HG03460 (cell line): ENCODE data around the gene GBA2.

ENCODE experiments used
- ATAC-seq: cut with Tn5 transposase; IDR thresholded peaks from one replicate; pipeline ENCODE4 v1.9.1; 2021; ENCODE audit not compliant: unreplicated experiment

The GBA2 gene

DNA sequence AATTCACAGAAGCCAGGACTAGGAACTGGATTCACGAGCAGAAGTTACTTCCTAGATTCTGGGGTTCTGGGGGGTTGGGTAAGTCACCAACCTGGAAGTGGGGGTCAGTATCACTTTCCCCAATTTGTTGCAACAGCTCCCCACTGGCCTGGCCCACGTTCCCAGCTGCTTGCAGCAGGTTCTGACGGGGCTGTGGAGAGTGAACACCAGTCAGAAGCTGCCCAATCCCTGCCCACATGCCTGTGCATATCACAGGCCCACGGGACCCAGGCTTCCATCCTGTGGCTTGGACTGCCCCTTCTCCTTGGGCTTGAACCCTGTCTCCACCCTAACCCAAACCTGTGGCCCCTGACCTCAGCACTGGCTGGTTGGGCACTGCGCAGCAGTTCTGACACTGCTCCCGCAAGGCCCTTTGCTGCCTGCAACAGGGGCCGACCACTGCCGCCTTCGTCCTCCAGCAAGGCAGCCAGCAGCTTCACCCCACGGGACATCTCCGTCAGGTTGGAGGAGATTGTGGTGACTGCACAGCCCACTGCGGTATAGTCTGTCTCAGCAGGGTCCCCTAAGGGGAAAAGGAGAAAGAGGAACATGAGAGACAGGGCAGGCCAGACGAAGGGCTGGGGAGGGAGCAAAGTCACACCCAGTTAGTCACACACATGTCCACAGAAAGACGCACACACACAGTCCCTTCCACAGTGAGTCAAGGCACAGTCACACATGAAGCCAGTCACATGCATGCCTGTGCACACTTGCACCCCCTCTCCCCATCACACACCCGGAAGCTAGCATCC is 30.1 kb downstream of the GBA2 start:
- no peak for ATAC-seq

DNA sequence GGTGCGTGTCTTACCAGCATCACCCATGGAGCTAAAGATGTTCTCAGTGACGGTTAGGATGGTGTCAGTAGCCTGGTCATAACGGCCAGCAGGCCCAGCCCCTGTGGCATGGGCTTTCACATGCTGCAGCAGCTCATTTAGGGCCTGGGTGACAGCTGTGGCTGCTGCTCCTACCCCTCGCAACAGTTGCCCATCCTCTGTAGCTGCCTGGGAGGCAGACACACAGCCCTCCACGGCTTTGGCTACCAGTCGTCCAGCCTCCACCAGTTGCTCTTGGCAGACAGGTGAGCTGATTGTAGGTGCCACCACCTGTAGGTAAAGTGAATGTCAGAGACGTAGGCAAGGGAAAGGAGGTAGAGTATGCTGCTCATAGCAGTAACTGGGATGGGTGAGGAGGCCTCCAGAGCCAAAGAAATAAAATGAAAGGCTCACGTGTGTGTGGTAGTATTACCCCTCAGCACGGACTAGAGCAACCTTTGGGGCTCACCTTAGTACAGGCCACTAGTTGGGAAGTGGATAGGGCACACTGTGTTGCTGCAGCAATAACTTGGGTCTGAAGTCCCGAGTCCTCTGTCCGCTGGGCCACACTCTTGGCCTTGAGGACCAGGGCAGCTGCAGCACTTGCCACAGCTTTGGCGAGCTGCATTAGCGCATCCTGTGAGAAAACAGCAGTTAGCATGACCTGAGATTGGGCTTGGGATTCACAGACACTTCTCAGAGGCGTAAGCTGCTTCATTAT is 31.7 kb downstream of the GBA2 start:
- ATAC-seq = no peak

DNA sequence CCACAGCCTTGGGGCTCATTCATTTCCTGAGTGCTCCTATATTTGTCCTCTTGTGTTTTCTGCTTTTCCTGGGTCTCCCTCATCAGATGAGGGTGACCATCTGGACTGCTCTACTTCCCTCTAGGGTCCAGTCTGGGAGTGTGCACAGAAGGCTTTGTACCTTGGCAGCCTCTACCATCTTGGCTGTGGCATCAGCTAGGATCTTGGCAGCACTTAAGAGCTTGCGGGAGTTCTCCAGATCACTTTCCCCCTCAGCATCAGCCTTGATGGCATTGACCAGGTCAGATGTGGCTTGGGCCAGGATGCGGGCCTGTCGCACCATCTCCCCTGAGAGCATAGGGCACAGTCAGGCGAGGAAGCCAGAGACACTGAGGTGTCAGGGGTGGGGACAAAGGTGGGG is 32.8 kb downstream of the GBA2 start:
- ATAC-seq = no peak

DNA sequence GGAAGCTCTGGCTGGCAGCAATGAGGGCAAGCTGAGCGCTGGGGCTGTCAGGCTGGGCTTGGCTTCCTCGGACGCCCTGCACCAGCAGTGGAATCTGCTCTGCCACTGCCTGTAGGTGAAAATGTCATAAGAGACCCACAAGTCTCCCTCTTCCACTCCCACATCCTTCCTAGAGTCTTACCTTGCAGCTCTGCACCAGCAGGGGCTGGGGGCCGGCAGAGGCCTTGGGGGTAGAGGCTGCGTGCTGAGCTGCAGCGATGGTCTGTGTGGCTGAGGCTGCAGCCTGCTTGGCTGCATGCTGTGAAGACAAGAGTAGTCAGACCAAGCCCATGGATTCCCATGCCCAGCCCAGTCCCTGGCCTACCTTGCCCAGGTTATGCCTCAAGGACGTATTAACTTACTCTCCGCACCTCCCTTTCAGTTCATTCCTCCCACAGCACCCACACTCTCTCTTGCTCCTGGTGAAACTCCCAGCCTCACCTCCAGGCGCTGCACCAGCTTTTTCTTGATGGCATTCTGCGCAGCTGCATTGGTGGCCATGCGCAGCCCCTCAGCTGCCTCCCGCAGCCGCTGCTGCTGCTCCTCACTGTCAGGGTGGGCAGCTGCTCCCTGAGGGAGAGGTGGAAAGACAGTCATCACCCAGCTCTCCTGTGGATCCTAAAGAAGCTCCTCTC is 34.3 kb downstream of the GBA2 start:
- ATAC-seq = no peak

DNA sequence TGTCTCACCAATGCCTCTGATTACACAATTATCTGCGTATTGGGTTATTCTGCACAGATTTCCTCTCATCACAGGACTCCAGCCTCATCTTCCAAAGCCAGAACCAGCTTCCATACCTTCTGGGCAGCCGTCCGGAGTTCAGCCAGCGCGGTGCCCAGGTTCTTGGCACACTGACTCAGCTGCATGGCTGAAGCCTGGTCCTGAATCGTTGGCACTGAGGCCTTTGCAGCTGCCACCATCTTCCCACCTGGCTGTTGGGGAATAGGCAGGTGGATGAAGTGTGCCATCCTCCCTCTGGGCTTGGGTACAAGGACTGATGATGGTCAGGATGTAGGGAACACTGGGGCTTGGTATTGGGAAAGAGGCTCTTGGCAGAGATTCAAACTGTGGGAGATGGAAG is 34.9 kb downstream of the GBA2 start:
- ATAC-seq = no peak

DNA sequence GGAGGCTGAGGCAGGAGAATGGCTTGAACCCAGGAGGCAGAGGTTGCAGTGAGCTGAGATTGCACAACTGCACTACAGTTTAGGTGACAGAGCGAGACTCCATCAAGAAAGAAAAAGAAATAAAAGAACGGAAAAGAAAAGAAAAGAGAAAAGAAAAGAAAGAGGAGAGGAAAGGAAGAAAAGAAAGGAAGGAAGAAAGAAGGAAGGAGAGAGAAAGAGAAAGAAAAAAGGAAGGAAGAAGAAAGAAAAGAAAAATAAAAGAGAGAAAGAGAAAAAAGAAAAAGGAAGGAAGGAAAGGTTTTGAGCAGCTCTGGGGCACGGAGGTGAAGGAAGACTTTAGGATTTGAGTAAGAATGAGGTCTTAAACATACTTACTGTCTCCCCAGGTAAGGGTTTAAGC is 35.5 kb downstream of the GBA2 start:
- no peak for ATAC-seq

DNA sequence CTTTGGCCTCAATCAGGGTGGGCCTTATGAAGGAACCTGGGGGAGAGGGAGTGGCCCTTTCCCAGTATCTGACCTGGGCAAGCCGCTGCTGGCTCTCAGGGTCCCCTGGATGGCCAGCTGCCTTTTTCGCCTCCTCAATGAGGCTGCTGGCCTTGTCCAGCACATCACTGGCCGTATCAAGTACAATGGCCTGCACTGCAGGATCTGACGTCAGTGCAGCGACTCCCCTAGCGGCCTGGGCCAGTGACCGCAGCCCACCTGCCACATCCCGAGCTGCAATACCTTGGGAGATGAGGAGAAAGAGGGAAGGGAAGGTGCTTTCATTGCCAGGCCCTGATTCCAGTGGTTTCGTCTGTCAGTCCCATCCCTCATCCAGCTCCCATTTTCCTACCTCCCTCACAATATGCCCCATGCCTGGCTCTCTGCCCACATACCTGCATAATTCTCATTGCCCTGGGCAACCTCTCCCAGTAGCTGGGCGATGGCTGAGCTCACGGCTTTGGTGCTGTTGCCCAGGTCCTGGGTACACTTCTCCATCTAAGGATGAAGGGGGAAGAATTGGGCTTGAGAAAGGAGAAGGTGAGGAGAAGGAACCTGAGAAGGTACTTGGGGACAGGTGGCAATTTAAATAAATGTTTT is 36.1 kb downstream of the GBA2 start:
- ATAC-seq = no peak

DNA sequence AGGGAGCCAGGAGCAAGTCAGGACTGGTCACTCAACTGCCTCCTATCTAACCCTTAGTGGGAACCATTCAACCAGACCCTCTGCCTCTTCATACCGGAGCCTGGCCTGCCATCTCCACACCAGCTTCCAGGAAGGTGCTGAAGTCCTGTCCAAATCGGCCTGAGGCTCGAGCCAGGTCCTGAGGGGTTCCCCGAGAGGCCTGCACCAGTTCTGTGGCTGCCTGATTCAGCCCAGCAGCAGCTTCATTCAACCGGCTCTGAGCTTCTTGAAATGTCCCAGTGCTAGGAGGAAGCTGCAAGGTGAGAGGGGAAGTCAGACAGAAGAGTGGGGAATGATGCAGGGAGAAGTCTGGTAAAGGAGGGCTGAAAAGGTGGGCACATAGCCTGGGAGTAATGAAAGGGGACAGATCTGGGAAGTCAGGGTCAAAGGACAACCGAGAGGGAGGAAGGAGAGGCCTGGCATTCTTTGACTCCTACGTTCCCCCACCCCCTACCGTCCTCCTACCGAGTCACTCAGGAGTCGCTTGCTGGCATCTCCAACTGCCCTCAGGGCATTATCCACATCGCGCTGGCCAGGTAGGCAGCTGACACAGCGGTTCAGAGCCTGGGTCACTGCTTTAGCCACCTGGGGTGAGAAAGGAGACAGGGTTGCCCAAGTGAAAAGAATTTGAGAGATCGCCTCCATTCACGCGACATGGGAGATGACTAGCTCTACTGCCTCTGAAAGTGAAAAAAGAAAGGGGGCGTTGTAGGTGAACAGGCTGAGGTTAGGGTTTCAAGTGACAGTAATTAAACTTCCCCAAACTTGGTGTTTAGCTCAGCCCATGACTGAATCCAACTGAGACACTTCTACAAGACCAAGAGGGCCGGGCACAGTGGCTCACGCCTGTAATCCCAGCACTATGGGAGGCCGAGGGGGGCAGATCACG is 37.3 kb downstream of the GBA2 start:
- peak; percentile 50 for ATAC-seq

DNA sequence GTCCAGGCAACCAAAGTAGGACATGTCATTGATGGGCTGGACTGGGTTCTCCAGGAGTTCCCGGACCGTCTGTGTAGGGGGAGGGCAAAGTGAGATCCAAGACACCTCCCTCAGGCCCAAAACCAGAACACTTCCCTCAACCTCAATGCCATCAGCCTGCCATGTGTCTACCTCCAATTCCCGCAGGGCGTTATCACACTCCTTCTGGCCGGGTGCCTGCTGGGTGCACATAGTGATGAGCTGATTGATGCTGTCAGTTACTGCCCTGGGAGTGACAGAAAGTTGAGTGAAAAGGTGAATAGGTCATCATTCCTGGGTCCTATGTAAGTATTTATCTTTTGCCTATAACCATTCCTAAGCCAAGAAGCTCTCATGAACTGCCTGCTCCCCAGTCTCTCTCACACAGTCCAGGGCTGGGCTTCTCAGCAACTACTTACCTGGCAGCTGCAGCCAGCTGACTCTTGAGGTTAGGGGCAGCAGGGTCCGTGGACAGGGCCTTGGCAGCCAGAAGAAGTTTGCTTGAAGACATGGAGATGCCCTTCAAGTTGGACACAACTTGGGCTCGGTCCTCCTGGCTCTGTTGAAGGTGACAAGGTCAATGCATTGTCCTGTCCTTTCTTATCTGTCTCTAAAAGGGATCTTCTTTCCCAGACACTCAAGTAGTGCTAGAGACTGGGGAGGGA is 38.1 kb downstream of the GBA2 start:
- ATAC-seq = no peak

DNA sequence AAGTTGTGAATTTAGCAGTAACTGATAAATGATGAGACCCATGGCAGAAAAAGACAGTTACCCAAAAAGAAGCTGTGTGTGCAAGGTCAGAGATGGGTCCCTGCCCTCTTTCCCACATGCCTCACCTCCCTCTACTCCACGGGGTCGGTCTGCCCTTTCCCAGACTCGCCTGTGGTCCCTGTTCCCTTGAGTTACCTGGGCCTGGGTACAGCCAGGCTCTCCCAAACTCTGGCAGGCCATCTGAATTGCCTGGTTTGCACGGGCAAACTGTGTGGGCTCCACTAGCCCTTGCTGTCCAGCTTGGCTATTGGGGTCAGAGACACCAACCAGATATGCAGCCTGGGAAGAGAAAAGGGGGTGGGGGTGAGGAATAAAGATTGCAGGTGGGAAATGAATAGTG is 40.9 kb downstream of the GBA2 start:
- ATAC-seq = no peak

DNA sequence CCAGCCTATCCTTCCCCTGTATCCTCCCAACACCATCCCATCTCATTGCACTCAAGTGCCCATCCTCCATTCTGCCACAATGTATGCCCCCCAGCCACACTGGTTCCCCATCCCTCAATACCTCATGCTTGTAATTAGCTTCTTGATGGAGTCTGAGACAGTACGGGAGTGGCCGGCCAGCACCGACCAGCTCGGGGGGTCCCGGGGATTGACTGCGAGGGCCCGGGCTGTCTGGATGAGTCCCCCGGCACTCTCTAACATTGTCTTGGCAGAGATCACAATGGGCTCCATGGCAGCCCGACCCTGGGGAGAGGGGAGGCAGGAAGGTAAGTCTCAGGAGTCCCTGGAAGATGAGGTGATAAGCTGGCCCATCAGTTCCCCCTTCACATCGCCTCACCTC is 42.1 kb downstream of the GBA2 start:
- no peak for ATAC-seq

DNA sequence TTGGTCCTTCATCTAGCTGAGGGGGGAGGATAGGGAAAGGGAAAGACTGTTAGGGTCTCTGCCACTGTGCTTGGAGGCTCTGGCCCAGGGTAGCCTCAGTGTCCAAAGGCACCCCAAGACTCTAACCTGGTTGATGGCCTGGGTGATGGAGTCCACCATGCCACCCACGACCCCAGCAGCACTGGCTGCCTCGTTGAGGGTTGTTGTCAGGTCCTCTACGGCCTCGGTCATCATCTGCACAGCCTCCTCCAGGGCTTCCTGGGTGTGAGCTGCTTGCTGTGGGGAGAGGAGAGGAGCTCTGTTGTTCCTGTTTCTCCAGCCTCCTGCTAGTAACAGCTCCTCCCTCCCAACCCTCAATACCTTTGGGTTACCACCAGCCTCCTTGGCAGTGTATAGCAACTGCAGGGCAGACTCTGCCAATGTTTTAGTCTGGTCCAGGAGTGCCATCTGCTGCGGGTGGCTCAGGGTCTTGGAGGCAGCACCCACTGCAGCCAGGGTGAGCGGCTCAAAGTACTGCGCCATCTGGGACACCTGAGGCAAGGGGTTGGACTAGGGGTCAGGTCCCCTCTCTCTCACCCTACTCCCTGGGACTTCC is 43.1 kb downstream of the GBA2 start:
- no peak for ATAC-seq

DNA sequence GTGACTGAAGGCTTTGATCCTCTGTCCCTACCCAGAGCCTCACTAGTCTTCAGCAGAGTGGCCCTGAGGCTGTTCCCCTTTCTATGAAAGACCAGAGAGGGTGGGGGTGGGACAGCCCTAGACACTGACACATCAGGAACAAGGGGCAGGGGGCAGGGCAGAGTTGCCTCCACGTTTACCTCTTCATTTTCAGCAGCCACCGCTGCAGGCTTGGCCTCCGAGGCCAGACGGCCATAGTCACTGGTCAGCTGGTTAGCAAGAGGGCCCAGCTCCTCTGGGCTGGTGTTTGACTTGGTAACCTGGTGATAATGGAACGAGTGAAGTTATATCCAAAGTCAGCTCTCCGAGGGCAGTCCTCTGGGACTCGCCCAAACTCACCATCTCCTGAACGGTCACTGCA is 43.7 kb downstream of the GBA2 start:
- no peak for ATAC-seq

DNA sequence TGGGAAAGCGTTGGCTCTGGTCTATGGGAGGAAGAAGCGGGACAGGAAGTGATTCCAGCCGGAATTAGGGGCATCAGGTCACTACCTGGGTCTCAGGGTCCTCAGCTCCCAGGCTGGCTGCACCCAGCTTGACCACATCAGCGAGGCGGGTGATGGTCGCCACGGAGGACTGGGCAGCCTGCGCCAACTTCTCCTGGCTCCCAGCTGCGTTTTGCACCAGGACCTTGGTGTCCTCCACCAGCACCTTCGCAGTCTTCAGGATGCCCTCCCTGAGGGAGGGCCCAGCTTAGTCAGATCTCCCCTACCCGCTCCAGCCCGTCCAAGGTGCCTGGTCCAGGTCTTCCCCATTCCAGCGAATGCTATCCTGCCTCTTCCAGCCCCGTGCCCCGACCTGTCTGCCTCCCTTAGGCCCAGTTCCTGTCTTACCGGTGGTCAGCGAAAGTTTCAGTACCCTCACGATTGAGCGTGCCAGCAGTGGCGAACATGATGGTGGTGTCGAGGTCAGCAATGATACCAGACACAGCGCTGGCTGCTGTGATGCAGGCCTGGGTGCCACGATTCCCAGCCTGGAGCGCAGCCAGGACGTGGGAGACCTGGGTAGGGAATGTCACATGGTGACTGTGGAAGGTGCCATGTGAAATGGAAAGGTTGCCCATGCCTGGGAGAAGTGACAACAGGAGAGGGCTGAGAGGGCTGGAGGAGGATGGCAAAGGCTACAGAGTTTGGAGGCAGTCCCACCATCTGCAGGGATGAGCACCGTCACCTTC is 44.9 kb downstream of the GBA2 start:
- ATAC-seq = no peak

DNA sequence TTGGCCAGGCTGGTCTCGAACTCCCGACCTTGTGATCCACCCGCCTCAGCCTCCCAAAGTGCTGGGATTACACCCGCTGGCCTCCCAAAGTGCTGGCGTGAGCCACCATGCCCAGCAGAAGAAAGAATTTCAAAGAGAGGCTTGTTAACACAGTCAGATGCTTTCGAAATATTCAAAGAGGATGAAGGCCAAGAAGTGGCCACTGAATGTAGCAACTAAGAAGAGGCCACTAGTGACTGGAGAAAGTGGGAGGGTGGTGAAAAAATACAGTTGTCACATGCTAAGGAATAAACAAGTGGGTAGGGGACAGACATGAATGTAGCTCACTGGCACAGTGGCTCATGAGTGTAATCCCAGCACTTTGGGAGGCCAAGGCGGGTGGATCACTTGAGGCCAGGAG is 46.3 kb downstream of the GBA2 start:
- ATAC-seq = no peak

DNA sequence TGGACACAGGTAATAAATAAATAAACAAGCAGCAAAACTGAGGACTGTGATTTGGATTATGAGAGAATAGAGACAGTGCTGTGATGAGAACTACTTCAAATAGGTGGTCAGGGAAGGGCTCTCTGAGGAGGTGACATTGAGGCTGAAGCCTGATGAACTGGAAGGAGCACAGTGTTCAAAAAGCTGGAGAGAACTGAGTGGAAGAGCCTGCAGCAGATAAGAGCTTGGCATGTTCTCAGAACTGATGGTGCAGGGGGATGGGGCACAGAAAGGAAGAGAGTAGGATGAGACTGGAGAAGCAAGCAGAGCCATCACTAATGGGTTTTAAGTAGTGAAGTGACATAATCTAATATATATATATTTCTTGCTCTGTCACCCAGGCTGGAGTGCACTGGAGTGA is 48.1 kb downstream of the GBA2 start:
- ATAC-seq = no peak

DNA sequence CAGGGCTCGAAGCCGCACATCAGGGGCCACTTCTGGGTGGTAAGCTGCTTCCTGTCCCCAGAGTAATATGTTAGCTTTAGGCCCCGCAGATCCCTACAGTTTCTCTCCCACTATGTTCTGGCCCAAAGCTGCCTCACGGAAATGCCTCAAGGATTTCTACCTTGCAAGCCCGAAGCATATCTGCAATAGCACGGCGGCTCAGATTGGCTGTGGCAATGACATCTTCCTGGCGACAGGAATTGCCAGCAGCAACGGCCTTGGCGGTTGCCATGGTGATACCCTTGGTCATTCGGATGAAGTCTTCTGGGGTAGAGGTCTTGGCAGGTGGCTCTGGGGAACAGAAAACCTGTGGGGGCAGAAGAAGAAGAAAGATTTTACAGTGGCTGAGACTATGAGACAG is 49.0 kb downstream of the GBA2 start:
- ATAC-seq = no peak

DNA sequence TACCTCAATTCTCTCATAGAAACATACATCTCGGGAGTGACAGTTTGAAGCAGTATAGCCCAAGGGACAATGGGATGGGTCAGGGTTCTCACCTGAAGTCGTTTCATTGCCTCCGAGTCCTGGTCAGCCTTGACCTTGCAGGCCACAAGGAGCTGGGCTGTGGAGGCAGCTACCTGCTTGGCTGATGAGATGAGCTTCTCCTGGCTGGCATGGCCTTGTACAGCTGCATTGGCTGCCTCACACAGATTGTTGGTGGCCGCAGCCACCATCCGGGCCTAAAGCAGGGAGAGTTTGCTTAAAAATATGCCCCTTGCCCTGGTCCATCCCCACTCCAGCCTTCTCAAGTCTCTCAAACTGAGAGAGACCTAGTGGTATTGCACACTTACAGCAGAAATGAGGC is 50.8 kb downstream of the GBA2 start:
- no peak for ATAC-seq

DNA sequence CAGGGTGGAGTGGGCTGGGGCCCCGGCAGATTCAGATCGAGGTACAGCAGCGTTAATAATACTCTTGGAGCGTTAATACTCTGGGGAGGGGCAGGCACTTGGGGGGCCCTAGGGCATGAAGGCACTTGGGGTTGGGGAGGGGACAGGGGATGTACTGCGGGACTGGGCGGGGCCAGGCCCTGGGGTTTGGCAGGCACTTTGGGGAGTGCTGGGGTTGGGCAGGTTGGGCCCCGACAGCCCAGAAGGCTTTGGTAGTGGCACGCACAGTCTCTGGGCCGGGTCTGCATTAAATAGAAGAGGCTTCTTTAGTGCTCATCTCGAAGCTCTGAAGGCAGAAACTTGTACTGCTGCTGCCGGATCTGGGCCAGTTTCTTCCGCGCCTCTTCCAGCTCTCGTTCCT is 51.5 kb downstream of the GBA2 start:
- no peak for ATAC-seq
